HEK293T (cell line): ENCODE data around the gene AK5.

Experiments
- CTCF ChIA-PET: fragments of 350-600 bp; formaldehyde crosslinking; extraction: SDS; loops from one replicate; lab custom pipeline; 2021; ENCODE audit warnings: antibody characterized with exemption, inconsistent platforms; lab: Yijun Ruan, JAX
- POLR2A ChIA-PET: fragments of 350-600 bp; formaldehyde crosslinking; extraction: SDS; loops from one replicate; lab custom pipeline; 2020; ENCODE audit warnings: antibody characterized with exemption, inconsistent platforms; lab: Yijun Ruan, JAX
- DNase-seq: peaks from one replicate; pipeline ENCODE4 v3.0.0; 2012; ENCODE audit warnings: mixed read lengths; ENCODE audit errors: extremely low spot score
- ARNT ChIP-seq: fragments of 450-650 bp; IDR thresholded peaks from 2 replicates; pipeline ENCODE4 v1.6.1; 2017; ENCODE audit warnings: mild to moderate bottlenecking
- BHLHE40 ChIP-seq: fragments of 450-650 bp; IDR thresholded peaks from 2 replicates; pipeline ENCODE4 v1.6.1; 2016; ENCODE audit warnings: mild to moderate bottlenecking, moderate library complexity, borderline replicate concordance
- CTBP1 ChIP-seq: fragments of 450-650 bp; IDR thresholded peaks from 2 replicates; pipeline ENCODE4 v1.6.1; 2016; ENCODE audit warnings: borderline replicate concordance
- ELF4 ChIP-seq: fragments of 450-650 bp; IDR thresholded peaks from 2 replicates; pipeline ENCODE4 v1.6.1; 2017; ENCODE audit warnings: antibody characterized with exemption
- FOXA1 ChIP-seq: fragments of 450-650 bp; IDR thresholded peaks from 2 replicates; pipeline ENCODE4 v1.6.1; 2016; ENCODE audit warnings: mild to moderate bottlenecking
- FOXK2 ChIP-seq: fragments of 450-650 bp; IDR thresholded peaks from 2 replicates; pipeline ENCODE4 v1.6.1; 2016; ENCODE audit warnings: mild to moderate bottlenecking
- FOXM1 ChIP-seq: fragments of 450-650 bp; IDR thresholded peaks from 2 replicates; pipeline ENCODE4 v1.6.1; 2017; ENCODE audit warnings: mild to moderate bottlenecking, borderline replicate concordance
- HDGF ChIP-seq: fragments of 450-650 bp; IDR thresholded peaks from 2 replicates; pipeline ENCODE4 v1.6.1; 2017; ENCODE audit warnings: antibody characterized with exemption, borderline replicate concordance
- L3MBTL2 ChIP-seq: fragments of 450-650 bp; conservative IDR thresholded peaks from 2 replicates; pipeline ENCODE4 v1.6.1; 2016; ENCODE audit warnings: mild to moderate bottlenecking
- LEF1 ChIP-seq: fragments of 450-650 bp; IDR thresholded peaks from 2 replicates; pipeline ENCODE4 v1.6.1; 2017; ENCODE audit warnings: mild to moderate bottlenecking, borderline replicate concordance
- NFRKB ChIP-seq: fragments of 450-650 bp; IDR thresholded peaks from 2 replicates; pipeline ENCODE4 v1.6.1; 2016; ENCODE audit warnings: mild to moderate bottlenecking, moderate library complexity
- PKNOX1 ChIP-seq: fragments of 450-650 bp; IDR thresholded peaks from 2 replicates; pipeline ENCODE4 v1.6.1; 2016
- SP1 ChIP-seq: fragments of 450-650 bp; IDR thresholded peaks from 2 replicates; pipeline ENCODE4 v1.6.1; 2017
- SUZ12 ChIP-seq: fragments of 450-650 bp; IDR thresholded peaks from 2 replicates; pipeline ENCODE4 v1.6.1; 2016; ENCODE audit warnings: mild to moderate bottlenecking
- TARDBP ChIP-seq: fragments of 450-650 bp; IDR thresholded peaks from 2 replicates; pipeline ENCODE4 v1.6.1; 2016
- ZNF384 ChIP-seq: fragments of 450-650 bp; IDR thresholded peaks from 2 replicates; pipeline ENCODE4 v1.6.1; 2016

The AK5 gene

GRCh38 chr1:77355010-77355409 lies 73.2 kb downstream of the AK5 start:
- DNase-seq = no peak
- TF ChIP-seq SUZ12 = no peak
- no peak for TF ChIP-seq SP1
- TF ChIP-seq L3MBTL2 = no peak
- no peak for TF ChIP-seq TARDBP
- TF ChIP-seq LEF1 = no peak
- TF ChIP-seq ARNT = no peak
- TF ChIP-seq FOXM1 = no peak
- TF ChIP-seq CTBP1 = no peak
- TF ChIP-seq FOXK2 = no peak
- no peak for TF ChIP-seq FOXA1
- TF ChIP-seq BHLHE40 = no peak
- TF ChIP-seq ZNF384 = no peak
- no peak for TF ChIP-seq ELF4
- no peak for TF ChIP-seq NFRKB
- TF ChIP-seq HDGF = no peak
- no peak for TF ChIP-seq PKNOX1
- ChIA-PET CTCF (interaction anchor here (0.6 kb wide), 1 partner anchor 50 kb away, joined by 3 read pairs; no protein-coding TSS in a partner anchor), POLR2A (no interaction called here)

GRCh38 chr1:77356136-77356535 lies 74.3 kb downstream of the AK5 start:
- ChIA-PET CTCF (no interaction called here), POLR2A (no interaction called here)
- TF ChIP-seq FOXM1 (no peak), PKNOX1 (no peak), CTBP1 (no peak), BHLHE40 (no peak), FOXK2 (no peak), HDGF (no peak), L3MBTL2 (no peak), ZNF384 (no peak), FOXA1 (no peak), NFRKB (no peak), SUZ12 (no peak), TARDBP (no peak), LEF1 (no peak), ARNT (no peak), ELF4 (no peak), SP1 (no peak)
- DNase-seq = no peak

- TF ChIP-seq FOXA1 (no peak), SUZ12 (no peak), TARDBP (no peak), NFRKB (no peak), ELF4 (no peak), BHLHE40 (no peak), LEF1 (no peak)
- ChIA-PET POLR2A (no interaction called here), CTCF (no interaction called here)
- DNase-seq = no peak
These were observed 78.4 kb downstream of the AK5 start for GRCh38 chr1:77360256-77360655.

- ChIA-PET POLR2A (no interaction called here), CTCF (no interaction called here)
- TF ChIP-seq NFRKB = no peak
- TF ChIP-seq FOXA1 = no peak
- TF ChIP-seq ZNF384 = no peak
- no peak for TF ChIP-seq ARNT
- TF ChIP-seq SP1 = no peak
- no peak for TF ChIP-seq SUZ12
- TF ChIP-seq LEF1 = no peak
- no peak for TF ChIP-seq ELF4
- no peak for TF ChIP-seq CTBP1
- TF ChIP-seq TARDBP = no peak
- no peak for TF ChIP-seq FOXM1
- TF ChIP-seq PKNOX1 = no peak
- no peak for TF ChIP-seq BHLHE40
- TF ChIP-seq HDGF = no peak
- TF ChIP-seq L3MBTL2 = no peak
- TF ChIP-seq FOXK2 = no peak
- DNase-seq = no peak
These were observed 79.8 kb downstream of the AK5 start for GRCh38 chr1:77361621-77362020.

- CTCF ChIA-PET = no interaction called here
- POLR2A ChIA-PET = no interaction called here
- no peak for DNase-seq
- TF ChIP-seq HDGF (no peak), NFRKB (no peak), CTBP1 (no peak), L3MBTL2 (no peak), SP1 (no peak), FOXA1 (no peak), BHLHE40 (no peak), TARDBP (no peak), SUZ12 (no peak), FOXK2 (no peak), ARNT (no peak)
These were observed 88.3 kb downstream of the AK5 start for GRCh38 chr1:77370161-77370560.

GRCh38 chr1:77370583-77371306 lies 88.9 kb downstream of the AK5 start:
- DNase-seq = no peak
- ChIA-PET POLR2A (no interaction called here), CTCF (no interaction called here)

More at GRCh38 chr1:77370583-77371306, 88.9 kb downstream of the AK5 start:
- TF ChIP-seq L3MBTL2 = no peak
- TF ChIP-seq ZNF384 = no peak
- no peak for TF ChIP-seq FOXM1
- no peak for TF ChIP-seq BHLHE40
- TF ChIP-seq CTBP1 = no peak
- no peak for TF ChIP-seq FOXK2
- TF ChIP-seq ELF4 = no peak
- no peak for TF ChIP-seq LEF1
- TF ChIP-seq SUZ12 = no peak
- no peak for TF ChIP-seq HDGF
- no peak for TF ChIP-seq SP1
- no peak for TF ChIP-seq NFRKB
